ENCODE measurements around the gene ENOX1.
A peak's percentile ranks its signal among the peaks of the same experiment; 100 is the strongest.

Gene ENOX1

DNA sequence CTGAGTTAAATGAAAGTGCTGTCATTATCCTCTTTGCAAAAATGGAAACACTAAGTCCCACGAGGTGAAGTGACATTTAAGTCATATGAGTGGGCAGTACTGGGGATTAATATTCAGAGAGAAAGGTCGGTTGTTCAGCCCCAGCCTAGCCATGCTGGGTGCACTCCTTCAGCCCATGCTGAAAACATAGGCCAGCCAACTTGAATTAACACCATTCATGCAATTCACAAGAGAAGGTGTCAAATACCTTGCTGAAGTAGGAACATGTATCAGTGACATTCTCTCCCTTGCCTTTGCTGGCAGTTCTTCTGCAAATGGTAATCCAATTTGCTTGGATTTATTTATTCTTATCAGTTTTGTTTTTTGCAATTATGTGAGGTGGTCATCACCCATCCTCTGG is 507.1 kb downstream of the ENOX1 start:
- Mint-ChIP-seq H3K27me3 (peaks cover 17% of the 10 kb centered on the region), H3K9me3 (no peaks in the 10 kb centered on the region), H3K27ac (no peak overlapping the region), H3K4me3 (no peak overlapping the region), H3K4me1 (no peaks in the 10 kb centered on the region), H3K36me3 (no peaks in the 10 kb centered on the region)
- ATAC-seq, result no peak

DNA sequence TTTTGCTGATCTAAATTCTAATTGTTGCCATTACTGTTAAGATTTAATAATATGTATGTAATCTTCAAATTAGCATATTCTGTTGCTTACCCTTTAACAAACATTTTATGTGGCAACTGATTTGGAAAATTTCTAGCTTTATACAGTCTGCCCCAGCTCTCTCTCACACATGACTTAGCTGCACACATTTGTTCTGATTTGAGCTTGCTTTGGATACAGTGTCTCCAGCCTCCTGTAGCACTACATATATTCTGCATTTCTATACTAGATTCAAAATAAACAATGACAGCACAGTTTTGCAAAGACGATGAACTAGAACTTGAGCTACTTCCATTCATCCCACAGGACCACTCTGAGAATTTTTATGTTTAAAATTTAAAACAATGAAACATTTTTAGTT is 508.6 kb downstream of the ENOX1 start:
- Mint-ChIP-seq H3K4me3 (no peak overlapping the region), H3K9me3 (no peaks in the 10 kb centered on the region), H3K27me3 (peaks cover 12% of the 10 kb centered on the region), H3K4me1 (no peaks in the 10 kb centered on the region), H3K27ac (no peak overlapping the region), H3K36me3 (no peaks in the 10 kb centered on the region)
- no peak for ATAC-seq

DNA sequence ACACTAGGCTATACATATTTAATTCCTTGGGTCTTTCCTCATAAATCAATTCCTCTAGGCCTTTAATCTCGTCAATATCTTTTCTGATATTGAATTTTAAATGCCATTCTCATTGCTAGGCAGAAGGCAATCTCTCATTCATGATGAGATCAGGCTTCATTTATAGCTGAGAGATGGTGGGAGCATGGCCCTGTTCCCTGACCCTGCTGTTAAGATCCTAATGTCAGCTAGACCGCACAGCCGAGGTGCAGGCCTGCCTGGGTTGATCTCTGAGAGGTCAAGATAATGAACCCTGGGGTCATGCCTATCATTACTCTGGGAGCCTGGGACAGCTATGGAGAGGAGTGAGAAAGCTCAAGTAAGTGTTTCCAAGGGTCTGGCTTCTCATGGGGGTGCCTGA is 509.6 kb downstream of the ENOX1 start:
- no peaks in the 10 kb centered on the region for H3K9me3 Mint-ChIP-seq
- no peak for ATAC-seq
- no peaks in the 10 kb centered on the region for H3K4me1 Mint-ChIP-seq
- no peak overlapping the region for H3K4me3 Mint-ChIP-seq
- no peaks in the 10 kb centered on the region for H3K36me3 Mint-ChIP-seq
- H3K27ac Mint-ChIP-seq, result no peak overlapping the region
- peaks cover 12% of the 10 kb centered on the region for H3K27me3 Mint-ChIP-seq

DNA sequence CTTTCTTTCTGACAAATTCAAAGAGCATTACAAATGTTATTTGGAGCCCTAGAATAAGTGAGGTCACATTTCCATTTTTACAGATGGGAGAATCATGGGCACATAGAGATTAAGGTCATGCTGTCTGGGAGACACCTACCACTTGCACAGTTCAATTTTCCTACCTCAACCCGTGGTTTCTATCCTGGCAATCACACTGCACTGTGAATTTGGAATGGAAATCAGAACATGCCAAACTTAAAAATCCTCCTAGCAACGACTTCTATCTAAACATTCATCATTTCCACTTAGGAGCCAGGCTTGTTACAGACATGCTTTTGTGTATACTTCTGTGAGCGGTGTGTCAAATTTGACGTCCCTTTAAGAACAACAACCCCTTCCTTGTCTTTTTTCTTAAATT is 511.9 kb downstream of the ENOX1 start:
- H3K4me1 Mint-ChIP-seq, result no peaks in the 10 kb centered on the region
- no peak overlapping the region for H3K27ac Mint-ChIP-seq
- no peak overlapping the region for H3K4me3 Mint-ChIP-seq
- ATAC-seq, result no peak
- H3K36me3 Mint-ChIP-seq, result no peaks in the 10 kb centered on the region
- no peaks in the 10 kb centered on the region for H3K9me3 Mint-ChIP-seq
- H3K27me3 Mint-ChIP-seq, result peaks cover 12% of the 10 kb centered on the region

DNA sequence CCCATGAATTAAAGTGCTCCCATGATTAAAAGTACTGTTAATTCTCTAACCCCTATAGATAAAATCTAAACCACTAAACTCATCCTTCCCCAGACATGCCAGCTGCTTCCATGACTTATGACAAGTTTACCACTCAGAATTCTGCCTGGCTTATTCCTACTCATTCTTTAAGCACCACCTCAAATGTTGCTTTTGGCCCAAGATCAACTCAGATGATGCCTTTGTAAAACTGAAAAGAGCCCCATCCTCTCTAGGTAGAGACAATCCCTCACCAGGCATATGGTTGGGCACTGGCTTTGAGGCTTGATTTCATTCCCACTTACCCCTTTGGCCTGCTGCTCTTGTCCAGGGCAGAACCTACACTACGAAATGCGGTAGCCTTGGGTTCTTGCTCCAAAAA is 513.4 kb downstream of the ENOX1 start:
- ATAC-seq, result no peak

DNA sequence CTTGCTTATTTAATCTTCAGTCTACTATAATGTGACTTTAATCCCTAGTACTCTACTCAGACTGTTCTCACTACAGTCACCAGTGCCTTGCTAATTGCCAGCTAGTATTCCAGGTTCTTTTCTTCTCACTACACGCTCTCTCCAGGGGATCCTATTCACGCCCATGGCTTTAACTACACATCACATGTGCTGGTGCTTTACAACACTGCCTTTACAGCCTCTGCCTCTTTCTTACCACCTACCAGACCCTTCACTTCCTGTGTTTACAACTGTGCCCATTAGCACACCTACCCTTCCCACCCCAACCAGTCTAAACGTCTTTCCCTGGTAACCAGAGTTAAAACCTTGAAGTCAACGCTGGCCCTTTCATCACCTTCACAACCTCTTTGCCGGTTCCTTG is 513.9 kb downstream of the ENOX1 start:
- no peaks in the 10 kb centered on the region for H3K4me1 Mint-ChIP-seq
- no peaks in the 10 kb centered on the region for H3K9me3 Mint-ChIP-seq
- peaks cover 12% of the 10 kb centered on the region for H3K27me3 Mint-ChIP-seq
- no peak for ATAC-seq
- no peak overlapping the region for H3K4me3 Mint-ChIP-seq
- H3K27ac Mint-ChIP-seq, result no peak overlapping the region
- H3K36me3 Mint-ChIP-seq, result no peaks in the 10 kb centered on the region

More for the DNA sequence above, 513.4 kb downstream of the ENOX1 start:
- H3K27me3 Mint-ChIP-seq, result peaks cover 12% of the 10 kb centered on the region
- no peaks in the 10 kb centered on the region for H3K4me1 Mint-ChIP-seq
- H3K36me3 Mint-ChIP-seq, result no peaks in the 10 kb centered on the region
- H3K9me3 Mint-ChIP-seq, result no peaks in the 10 kb centered on the region
- H3K27ac Mint-ChIP-seq, result no peak overlapping the region
- H3K4me3 Mint-ChIP-seq, result no peak overlapping the region

DNA sequence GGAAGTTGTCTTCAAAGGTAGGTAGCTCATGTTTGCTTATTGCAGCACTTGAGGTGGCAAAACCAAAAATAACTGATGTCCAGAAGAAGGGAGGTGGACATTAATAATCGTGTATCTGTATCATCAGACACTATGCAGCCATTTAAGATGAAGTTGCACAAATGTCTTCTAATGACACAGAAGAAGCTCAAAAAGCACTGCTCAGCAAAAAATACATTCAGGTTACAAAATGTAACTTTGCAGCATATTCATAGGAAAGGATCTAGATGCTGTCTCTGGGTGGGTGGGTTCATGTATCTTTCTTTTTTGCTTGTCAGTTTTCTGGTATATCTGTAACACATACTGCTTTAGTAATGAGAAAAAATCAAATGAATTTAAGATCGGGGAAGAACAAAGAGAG is 515.6 kb downstream of the ENOX1 start:
- no peaks in the 10 kb centered on the region for H3K36me3 Mint-ChIP-seq
- no peaks in the 10 kb centered on the region for H3K9me3 Mint-ChIP-seq
- H3K4me3 Mint-ChIP-seq, result no peak overlapping the region
- H3K4me1 Mint-ChIP-seq, result no peaks in the 10 kb centered on the region
- H3K27ac Mint-ChIP-seq, result no peak overlapping the region
- ATAC-seq, result no peak
- H3K27me3 Mint-ChIP-seq, result peaks cover 22% of the 10 kb centered on the region

DNA sequence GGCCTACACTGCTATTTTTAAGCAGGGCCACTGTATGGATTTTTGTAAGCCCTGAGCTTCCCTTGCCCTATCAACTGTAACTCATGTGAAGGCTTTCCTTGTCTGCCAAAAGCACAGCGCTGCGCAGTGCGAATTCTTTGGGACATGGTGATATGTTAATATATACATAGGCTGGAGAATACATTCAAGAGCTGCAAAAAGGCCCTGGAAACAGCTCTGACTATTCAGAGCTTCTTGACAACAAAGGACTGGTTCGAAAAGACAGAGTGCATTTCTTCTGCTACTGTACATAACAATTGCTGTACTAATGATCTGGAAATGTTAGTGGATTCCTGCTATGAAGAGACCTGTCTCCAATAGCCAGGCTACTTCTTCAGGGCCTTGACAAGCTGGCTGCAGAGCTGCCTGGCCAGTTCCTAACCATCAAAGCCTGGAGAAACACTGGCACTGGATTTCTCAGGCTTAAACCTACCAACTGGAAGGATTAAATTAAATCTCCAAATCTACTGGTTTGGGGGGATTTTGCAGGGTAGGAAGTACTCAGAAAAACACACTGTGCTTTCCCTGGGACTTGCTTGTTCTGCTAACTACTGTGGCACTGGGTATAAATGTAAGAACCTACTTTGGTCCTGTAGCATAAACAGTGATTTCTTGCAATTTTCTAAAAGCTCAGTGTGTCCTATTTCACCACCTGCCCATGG is 516.5 kb downstream of the ENOX1 start:
- peaks cover 22% of the 10 kb centered on the region for H3K27me3 Mint-ChIP-seq
- no peaks in the 10 kb centered on the region for H3K9me3 Mint-ChIP-seq

DNA sequence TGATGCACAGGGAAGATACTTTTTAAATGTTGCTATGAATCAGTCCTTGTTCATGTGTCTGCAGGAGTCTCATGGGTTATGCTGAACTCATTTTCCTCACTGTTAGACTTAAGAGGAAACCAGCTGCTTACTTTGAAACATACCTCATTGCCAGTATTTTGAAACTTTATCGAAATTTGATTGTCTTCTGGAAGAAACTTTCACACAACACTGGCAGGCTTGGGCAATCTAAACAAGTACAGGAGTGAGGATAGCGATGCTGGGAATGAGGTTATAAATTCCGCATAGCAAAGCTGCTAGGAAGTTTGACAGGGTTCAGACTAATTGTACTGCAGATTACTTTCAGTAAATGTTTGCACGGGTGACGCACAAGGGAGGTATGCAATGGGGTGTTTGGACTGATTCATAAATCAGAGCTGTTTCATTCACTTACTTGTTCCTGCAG is 517.7 kb downstream of the ENOX1 start:
- Mint-ChIP-seq H3K27ac (no peak overlapping the region), H3K9me3 (no peaks in the 10 kb centered on the region), H3K27me3 (peaks cover 22% of the 10 kb centered on the region), H3K4me1 (no peaks in the 10 kb centered on the region), H3K36me3 (no peaks in the 10 kb centered on the region), H3K4me3 (no peak overlapping the region)
- ATAC-seq, result no peak

More for the DNA sequence above, 516.5 kb downstream of the ENOX1 start:
- Mint-ChIP-seq H3K27ac (no peak overlapping the region), H3K4me3 (no peak overlapping the region), H3K4me1 (no peaks in the 10 kb centered on the region), H3K36me3 (no peaks in the 10 kb centered on the region)
- ATAC-seq, result no peak

DNA sequence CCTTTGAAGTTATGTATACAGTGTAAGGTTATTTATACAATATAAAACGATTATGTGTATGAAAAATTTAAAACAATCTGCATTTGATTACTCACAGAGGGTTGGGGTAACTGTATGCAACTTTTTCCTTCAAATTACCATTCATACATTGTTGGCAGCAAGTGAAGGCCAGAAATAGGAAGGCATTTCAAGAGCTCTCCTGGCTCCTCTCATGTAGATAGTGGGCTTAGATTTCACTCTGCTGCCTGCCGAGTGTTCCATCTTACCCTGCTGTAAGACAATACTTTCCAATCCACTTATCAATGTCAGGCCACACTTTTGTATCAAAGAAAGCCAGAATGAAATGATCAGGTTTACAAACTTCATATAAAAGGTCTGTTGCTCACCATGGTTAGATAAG is 518.1 kb downstream of the ENOX1 start:
- Mint-ChIP-seq H3K27me3 (peaks cover 19% of the 10 kb centered on the region), H3K27ac (no peak overlapping the region), H3K4me1 (no peaks in the 10 kb centered on the region), H3K4me3 (no peak overlapping the region), H3K9me3 (no peaks in the 10 kb centered on the region), H3K36me3 (no peaks in the 10 kb centered on the region)
- no peak for ATAC-seq

DNA sequence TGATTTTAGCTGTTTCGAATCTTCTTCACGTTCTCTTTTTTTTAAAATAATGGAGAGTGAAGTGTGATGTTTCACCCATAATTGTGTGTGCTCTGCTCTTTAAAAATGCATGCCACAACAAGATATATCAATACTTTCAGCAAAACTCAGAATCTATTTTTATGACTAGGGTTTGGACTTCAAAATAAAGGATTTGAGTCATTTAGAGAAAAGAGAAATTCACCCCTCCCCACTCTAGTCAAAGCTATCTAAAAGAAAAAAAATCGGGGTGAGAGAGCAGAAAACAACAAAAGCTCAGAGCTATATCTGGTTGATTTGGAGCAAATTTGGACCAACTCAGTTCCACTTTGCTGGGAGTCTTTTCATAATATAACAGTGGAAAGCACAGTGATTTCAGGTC is 518.9 kb downstream of the ENOX1 start:
- H3K27me3 Mint-ChIP-seq, result peaks cover 12% of the 10 kb centered on the region
- H3K27ac Mint-ChIP-seq, result no peak overlapping the region
- ATAC-seq, result no peak
- H3K9me3 Mint-ChIP-seq, result no peaks in the 10 kb centered on the region
- H3K4me1 Mint-ChIP-seq, result no peaks in the 10 kb centered on the region
- no peak overlapping the region for H3K4me3 Mint-ChIP-seq
- H3K36me3 Mint-ChIP-seq, result no peaks in the 10 kb centered on the region

DNA sequence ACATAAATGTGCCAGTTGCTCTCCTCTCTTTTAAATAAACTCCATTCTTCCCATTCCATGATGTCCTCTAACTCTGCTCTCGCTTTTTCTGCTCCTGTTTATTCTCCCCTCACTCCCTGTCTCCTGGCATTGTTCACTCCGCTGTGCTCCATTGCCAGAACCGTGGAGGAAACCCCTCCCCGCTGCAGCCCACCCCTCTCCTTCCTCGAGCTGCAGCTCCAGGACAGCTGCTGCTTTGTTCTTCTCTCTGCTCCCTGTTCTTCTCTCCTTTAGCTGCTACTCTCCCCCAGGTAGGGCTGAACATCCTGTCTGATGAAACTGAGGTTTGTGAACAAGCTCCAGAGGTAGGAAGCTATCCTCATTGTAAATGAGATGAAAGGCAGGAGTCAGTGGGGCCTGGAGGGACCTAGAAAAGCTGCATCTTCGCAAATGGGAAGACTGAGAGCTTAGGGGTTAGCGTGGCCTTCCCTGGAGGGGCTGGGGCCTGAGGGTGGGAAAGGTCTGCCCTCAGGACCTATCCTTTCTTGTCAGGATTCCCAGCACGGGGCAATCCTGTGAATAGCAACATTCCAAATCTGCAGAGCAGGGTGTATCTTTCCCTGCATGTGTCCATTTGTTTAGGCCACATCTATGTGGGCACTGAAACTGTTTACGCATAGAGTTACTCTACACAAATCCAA is 519.7 kb downstream of the ENOX1 start:
- H3K4me3 Mint-ChIP-seq, result no peak overlapping the region
- H3K27ac Mint-ChIP-seq, result no peak overlapping the region
- H3K9me3 Mint-ChIP-seq, result no peaks in the 10 kb centered on the region
- ATAC-seq, result peak; percentile 37
- H3K36me3 Mint-ChIP-seq, result no peaks in the 10 kb centered on the region
- H3K4me1 Mint-ChIP-seq, result no peaks in the 10 kb centered on the region
- H3K27me3 Mint-ChIP-seq, result peaks cover 10% of the 10 kb centered on the region

DNA sequence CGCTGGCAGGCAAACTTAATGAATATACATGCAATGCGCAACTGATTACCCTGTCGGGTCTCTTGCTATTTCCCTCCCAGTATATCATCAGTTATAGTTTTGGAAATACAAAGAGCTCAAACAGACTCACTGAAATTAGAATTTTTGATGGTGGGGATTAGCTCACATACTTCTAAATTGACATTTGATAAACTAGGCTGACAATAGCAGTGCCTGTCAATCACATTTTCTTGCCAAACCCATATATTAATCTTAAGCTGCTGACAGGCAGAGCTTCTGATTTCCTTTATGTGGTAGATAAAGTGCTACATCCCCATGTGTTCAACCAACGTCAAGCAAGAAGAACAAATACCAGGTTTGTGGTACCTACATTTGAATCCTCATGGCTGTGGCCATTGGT is 521.7 kb downstream of the ENOX1 start:
- no peaks in the 10 kb centered on the region for H3K4me1 Mint-ChIP-seq
- H3K27ac Mint-ChIP-seq, result no peak overlapping the region
- H3K4me3 Mint-ChIP-seq, result no peak overlapping the region
- ATAC-seq, result no peak
- peaks cover 10% of the 10 kb centered on the region for H3K27me3 Mint-ChIP-seq
- no peaks in the 10 kb centered on the region for H3K36me3 Mint-ChIP-seq
- peaks cover 4% of the 10 kb centered on the region for H3K9me3 Mint-ChIP-seq

DNA sequence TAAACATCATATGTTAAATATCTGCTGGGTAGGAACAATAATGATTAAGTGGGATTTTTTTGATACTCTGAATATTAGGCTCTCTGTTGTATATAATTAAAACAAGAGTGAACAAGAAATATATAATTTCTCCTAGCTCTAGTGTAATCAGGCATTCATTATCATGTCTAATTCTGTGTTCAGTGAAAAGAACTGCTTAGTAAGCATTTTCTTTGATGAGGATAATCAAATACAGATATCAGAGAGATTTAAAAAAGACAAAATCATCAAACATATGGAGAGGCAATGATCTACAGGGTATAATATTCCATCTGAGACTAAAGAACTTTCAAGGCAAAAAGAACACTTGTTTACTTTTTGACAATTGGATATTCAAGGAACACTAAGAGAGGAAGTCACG is 522.3 kb downstream of the ENOX1 start:
- no peak for ATAC-seq
- peaks cover 10% of the 10 kb centered on the region for H3K27me3 Mint-ChIP-seq
- no peak overlapping the region for H3K27ac Mint-ChIP-seq
- H3K9me3 Mint-ChIP-seq, result peaks cover 4% of the 10 kb centered on the region
- no peak overlapping the region for H3K4me3 Mint-ChIP-seq
- H3K4me1 Mint-ChIP-seq, result no peaks in the 10 kb centered on the region
- no peaks in the 10 kb centered on the region for H3K36me3 Mint-ChIP-seq

DNA sequence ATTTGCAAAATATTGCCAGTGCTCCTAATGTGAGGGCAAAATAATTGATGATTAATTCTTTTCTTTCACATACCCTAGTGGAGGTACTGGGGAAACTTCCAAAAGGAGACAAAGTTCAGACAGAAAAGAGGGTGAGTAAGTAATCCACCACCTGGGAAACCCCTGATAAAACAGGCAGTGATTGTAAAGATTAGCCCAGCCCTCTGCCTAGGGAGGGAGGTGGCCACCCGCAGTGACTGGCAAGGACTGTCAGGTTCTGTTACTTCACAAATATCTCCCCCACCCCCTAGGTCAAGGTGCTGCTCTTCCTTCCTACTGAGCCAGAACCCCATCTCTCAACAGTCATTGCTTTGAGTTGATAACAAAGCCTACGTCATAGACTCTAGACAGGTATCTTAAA is 523.7 kb downstream of the ENOX1 start:
- Mint-ChIP-seq H3K27me3 (peaks cover 10% of the 10 kb centered on the region), H3K4me1 (no peaks in the 10 kb centered on the region), H3K36me3 (no peaks in the 10 kb centered on the region)

DNA sequence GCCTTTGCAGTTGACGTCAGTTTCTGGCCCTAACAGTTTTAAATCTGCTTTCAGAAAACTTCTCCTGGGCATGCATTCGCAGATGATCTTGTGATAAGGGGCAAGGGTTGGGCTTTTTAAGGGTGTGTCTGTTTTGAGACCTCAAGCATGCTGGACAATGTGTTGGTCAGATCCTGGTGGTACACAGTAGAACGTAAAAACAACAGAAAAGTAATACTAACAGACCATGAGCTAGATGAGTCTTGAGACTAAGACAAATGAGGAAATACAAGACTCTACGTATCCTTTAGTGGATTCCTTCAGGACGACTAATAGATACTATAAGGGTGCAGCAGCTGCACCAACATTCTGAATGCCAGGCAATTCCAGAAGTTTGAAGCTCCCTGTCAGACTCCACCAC is 525.8 kb downstream of the ENOX1 start:
- H3K4me1 Mint-ChIP-seq, result no peaks in the 10 kb centered on the region
- no peak overlapping the region for H3K27ac Mint-ChIP-seq
- no peak overlapping the region for H3K4me3 Mint-ChIP-seq
- no peak for ATAC-seq
- no peaks in the 10 kb centered on the region for H3K36me3 Mint-ChIP-seq
- H3K9me3 Mint-ChIP-seq, result peaks cover 4% of the 10 kb centered on the region
- H3K27me3 Mint-ChIP-seq, result no peaks in the 10 kb centered on the region

More for the DNA sequence above, 523.7 kb downstream of the ENOX1 start:
- peaks cover 4% of the 10 kb centered on the region for H3K9me3 Mint-ChIP-seq
- no peak for ATAC-seq
- no peak overlapping the region for H3K4me3 Mint-ChIP-seq
- H3K27ac Mint-ChIP-seq, result no peak overlapping the region
